ENCODE results near the gene AGTR1. TPM values are rescaled to one million over a fixed set of nuclear protein-coding genes. Genes with fewer than 3 reads are reported as not detected.

Gene AGTR1
- total RNA-seq, 1 donor: 0.10 TPM

Other genes starting within 250 kb of the AGTR1 start
- not detected for gene CPB1, start 129.9 kb downstream of the AGTR1 start, total RNA-seq
- gene CPA3, start 167.4 kb downstream of the AGTR1 start, total RNA-seq: 1.2 TPM